Measurements from ENCODE around the gene CD79B.
A peak's percentile ranks its signal among the peaks of the same experiment; 100 is the strongest.

Gene CD79B

DNA sequence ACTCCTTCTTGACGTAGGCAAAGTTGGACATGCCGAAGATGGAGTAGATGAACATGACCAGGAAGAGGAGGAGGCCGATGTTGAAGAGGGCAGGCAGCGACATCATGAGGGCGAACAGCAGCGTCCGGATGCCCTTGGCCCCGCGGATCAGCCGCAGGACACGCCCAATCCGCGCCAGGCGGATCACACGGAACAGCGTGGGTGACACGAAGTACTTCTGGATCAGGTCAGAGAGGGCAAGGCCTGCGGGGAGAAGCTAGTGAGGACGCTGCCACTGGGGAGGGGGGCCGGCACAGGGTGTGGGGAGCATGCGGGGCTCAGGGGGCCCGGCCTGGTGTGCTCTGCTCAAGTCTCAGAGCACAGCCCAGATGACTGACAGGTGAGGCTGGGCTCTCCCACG is 9.6 kb upstream of the CD79B start:
- H3K27ac ChIP-seq (ENCODE audit: low read length), result no peak overlapping the region
- no peaks in the 10 kb centered on the region for H3K36me3 ChIP-seq (ENCODE audit: control insufficient read depth in 1 of 2, insufficient read depth in 2 of 2, low read length in 2 of 2)
- no peaks in the 10 kb centered on the region for H3K9me3 ChIP-seq (ENCODE audit: control insufficient read depth in 1 of 2, low read length in 2 of 2)
- no peaks in the 10 kb centered on the region for H3K4me1 ChIP-seq (ENCODE audit: control insufficient read depth in 1 of 2, insufficient read depth in 2 of 2, low read length in 2 of 2)
- H3K4me3 ChIP-seq (ENCODE audit: low read depth in 1 of 2, low read length in 2 of 2), result no peak overlapping the region
- H3K27me3 ChIP-seq (ENCODE audit: low read depth, low read length), result no peaks in the 10 kb centered on the region

DNA sequence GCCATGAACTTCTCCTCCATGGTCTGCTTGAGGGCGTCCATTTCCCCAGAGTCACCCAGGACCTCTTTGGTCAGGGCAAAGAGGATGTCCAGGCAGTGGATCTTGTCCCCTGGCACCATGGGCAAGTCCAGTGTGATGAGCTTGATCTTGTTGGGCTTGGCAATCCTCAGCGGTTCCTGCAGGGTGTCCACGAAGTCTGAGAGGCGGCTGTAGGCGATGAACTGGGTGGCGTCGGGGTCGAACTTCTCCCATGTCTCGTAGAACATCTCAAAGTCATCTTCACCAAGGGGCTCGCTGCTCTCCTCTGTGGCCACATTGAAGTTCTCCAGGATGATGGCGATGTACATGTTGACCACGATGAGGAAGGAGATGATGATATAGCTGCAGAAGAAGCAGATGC is 9.0 kb upstream of the CD79B start:
- no peak overlapping the region for H3K27ac ChIP-seq (ENCODE audit: low read length)
- H3K9me3 ChIP-seq (ENCODE audit: control insufficient read depth in 1 of 2, low read length in 2 of 2), result no peaks in the 10 kb centered on the region
- no peak overlapping the region for H3K4me3 ChIP-seq (ENCODE audit: low read depth in 1 of 2, low read length in 2 of 2)
- H3K36me3 ChIP-seq (ENCODE audit: control insufficient read depth in 1 of 2, insufficient read depth in 2 of 2, low read length in 2 of 2), result no peaks in the 10 kb centered on the region
- H3K4me1 ChIP-seq (ENCODE audit: control insufficient read depth in 1 of 2, insufficient read depth in 2 of 2, low read length in 2 of 2), result no peaks in the 10 kb centered on the region
- H3K27me3 ChIP-seq (ENCODE audit: low read depth, low read length), result no peaks in the 10 kb centered on the region

DNA sequence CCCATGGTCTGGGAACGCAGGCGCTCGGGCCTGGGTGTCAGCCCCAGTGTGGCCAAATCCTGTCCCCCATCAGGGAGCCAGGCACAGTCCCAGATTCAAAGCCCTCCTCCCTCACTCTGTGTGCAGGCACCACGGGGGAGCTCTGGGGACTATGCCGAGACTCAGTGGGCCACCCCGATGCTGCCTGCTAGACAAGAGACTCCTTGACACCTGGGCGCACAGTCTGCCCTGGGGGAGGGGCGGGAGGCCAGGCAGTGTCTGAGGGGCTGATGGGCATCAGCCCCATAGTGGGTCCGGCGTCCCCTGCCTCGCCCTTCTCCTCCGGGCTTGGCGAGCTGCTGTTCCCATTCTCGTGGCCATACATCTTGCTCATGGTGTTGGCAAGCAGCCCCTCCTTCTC is 8.5 kb upstream of the CD79B start:
- no peaks in the 10 kb centered on the region for H3K27me3 ChIP-seq (ENCODE audit: low read depth, low read length)
- no peaks in the 10 kb centered on the region for H3K9me3 ChIP-seq (ENCODE audit: control insufficient read depth in 1 of 2, low read length in 2 of 2)
- H3K36me3 ChIP-seq (ENCODE audit: control insufficient read depth in 1 of 2, insufficient read depth in 2 of 2, low read length in 2 of 2), result no peaks in the 10 kb centered on the region
- H3K4me3 ChIP-seq (ENCODE audit: low read depth in 1 of 2, low read length in 2 of 2), result no peak overlapping the region
- no peak overlapping the region for H3K27ac ChIP-seq (ENCODE audit: low read length)
- H3K4me1 ChIP-seq (ENCODE audit: control insufficient read depth in 1 of 2, insufficient read depth in 2 of 2, low read length in 2 of 2), result no peaks in the 10 kb centered on the region

DNA sequence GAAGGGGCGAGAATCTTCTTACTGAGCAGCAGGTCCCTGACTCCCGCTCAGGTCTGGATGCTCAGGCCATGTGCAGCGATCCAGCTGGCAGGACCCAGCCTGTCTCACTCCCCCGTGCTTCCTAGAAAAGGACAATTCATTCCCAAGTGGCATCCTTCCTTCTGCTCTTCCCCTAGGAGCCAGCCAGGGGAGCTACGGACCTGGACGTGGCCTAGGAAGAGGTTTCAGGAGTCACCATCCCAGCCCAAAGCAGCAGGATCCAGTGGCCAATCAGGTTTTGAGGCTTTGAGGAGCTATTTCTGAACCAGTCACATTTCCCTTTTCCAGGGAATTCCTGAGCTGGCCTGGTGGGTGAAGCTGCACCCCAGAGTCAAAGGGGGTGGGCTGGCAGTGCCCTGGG is 7.8 kb upstream of the CD79B start:
- Histone ChIP-seq H3K4me1 (ENCODE audit: control insufficient read depth in 1 of 2, insufficient read depth in 2 of 2, low read length in 2 of 2) (no peaks in the 10 kb centered on the region), H3K4me3 (ENCODE audit: low read depth in 1 of 2, low read length in 2 of 2) (no peak overlapping the region), H3K9me3 (ENCODE audit: control insufficient read depth in 1 of 2, low read length in 2 of 2) (no peaks in the 10 kb centered on the region), H3K27ac (ENCODE audit: low read length) (no peak overlapping the region), H3K36me3 (ENCODE audit: control insufficient read depth in 1 of 2, insufficient read depth in 2 of 2, low read length in 2 of 2) (no peaks in the 10 kb centered on the region), H3K27me3 (ENCODE audit: low read depth, low read length) (no peaks in the 10 kb centered on the region)

DNA sequence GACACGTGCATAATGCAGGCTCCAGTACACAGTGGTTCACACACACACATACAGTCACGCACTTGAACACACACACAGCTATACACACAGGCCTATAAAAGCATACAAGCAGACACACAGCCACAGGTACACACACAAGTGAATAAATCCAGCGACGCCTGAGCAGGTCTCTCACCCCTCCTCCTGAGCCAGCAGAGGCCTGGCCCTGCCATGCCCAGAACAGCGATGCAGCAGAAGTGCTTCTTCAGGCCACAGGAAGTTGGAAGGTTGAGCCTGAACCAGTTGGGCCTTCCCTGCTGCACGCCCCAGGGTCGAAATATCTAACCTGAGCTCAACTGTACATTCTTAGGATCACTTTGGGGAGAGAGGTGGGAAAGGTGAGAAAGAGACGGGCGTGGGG is 7.3 kb upstream of the CD79B start:
- no peaks in the 10 kb centered on the region for H3K4me1 ChIP-seq (ENCODE audit: control insufficient read depth in 1 of 2, insufficient read depth in 2 of 2, low read length in 2 of 2)
- H3K4me3 ChIP-seq (ENCODE audit: low read depth in 1 of 2, low read length in 2 of 2), result no peak overlapping the region
- no peaks in the 10 kb centered on the region for H3K27me3 ChIP-seq (ENCODE audit: low read depth, low read length)
- no peaks in the 10 kb centered on the region for H3K36me3 ChIP-seq (ENCODE audit: control insufficient read depth in 1 of 2, insufficient read depth in 2 of 2, low read length in 2 of 2)
- H3K27ac ChIP-seq (ENCODE audit: low read length), result no peak overlapping the region
- H3K9me3 ChIP-seq (ENCODE audit: control insufficient read depth in 1 of 2, low read length in 2 of 2), result no peaks in the 10 kb centered on the region

DNA sequence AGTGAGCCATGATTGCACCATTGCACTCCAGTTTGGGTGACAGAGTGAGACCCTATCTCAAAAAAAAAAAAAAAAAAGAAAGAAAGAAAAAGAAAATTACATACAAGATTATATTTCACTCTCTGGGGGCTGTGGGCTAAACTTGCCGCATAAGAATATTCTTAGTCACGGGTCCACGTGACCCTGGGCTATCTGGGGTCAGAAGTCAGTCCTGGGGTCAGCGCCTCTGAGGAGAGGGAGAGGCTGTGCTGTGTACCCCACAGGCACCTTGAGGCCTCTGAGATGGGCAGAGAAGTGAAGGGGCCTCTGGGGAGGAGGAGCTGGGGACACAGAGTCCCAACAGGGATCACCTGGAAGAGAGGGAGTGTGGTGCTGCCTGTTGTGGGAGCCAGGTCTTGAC is 5.8 kb upstream of the CD79B start:
- Histone ChIP-seq H3K9me3 (ENCODE audit: control insufficient read depth in 1 of 2, low read length in 2 of 2) (no peaks in the 10 kb centered on the region), H3K36me3 (ENCODE audit: control insufficient read depth in 1 of 2, insufficient read depth in 2 of 2, low read length in 2 of 2) (no peaks in the 10 kb centered on the region), H3K27ac (ENCODE audit: low read length) (no peak overlapping the region), H3K27me3 (ENCODE audit: low read depth, low read length) (no peaks in the 10 kb centered on the region), H3K4me1 (ENCODE audit: control insufficient read depth in 1 of 2, insufficient read depth in 2 of 2, low read length in 2 of 2) (no peaks in the 10 kb centered on the region), H3K4me3 (ENCODE audit: low read depth in 1 of 2, low read length in 2 of 2) (no peak overlapping the region)

DNA sequence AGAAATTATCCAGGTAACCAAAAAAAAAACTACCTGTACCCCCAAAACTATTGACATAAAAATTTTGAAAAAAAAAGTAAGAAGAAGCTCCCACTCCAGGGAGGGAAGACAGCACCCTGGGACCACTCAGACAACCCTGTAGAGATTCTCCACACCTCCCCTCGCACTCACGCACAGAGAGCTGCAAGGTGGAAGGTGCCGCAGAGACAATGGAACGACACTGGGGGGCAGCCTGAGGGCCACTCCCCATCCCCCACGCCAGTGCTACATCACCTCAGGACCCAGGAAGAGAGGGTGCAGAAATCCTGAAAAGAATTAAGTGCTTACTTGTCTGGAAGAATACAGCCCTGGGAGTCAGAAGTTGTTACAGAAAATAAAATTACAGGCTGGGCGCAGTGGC is 5.2 kb upstream of the CD79B start:
- Histone ChIP-seq H3K4me3 (ENCODE audit: low read depth in 1 of 2, low read length in 2 of 2) (no peak overlapping the region), H3K4me1 (ENCODE audit: control insufficient read depth in 1 of 2, insufficient read depth in 2 of 2, low read length in 2 of 2) (no peaks in the 10 kb centered on the region), H3K27me3 (ENCODE audit: low read depth, low read length) (no peaks in the 10 kb centered on the region), H3K9me3 (ENCODE audit: control insufficient read depth in 1 of 2, low read length in 2 of 2) (no peaks in the 10 kb centered on the region), H3K36me3 (ENCODE audit: control insufficient read depth in 1 of 2, insufficient read depth in 2 of 2, low read length in 2 of 2) (no peaks in the 10 kb centered on the region), H3K27ac (ENCODE audit: low read length) (no peak overlapping the region)

DNA sequence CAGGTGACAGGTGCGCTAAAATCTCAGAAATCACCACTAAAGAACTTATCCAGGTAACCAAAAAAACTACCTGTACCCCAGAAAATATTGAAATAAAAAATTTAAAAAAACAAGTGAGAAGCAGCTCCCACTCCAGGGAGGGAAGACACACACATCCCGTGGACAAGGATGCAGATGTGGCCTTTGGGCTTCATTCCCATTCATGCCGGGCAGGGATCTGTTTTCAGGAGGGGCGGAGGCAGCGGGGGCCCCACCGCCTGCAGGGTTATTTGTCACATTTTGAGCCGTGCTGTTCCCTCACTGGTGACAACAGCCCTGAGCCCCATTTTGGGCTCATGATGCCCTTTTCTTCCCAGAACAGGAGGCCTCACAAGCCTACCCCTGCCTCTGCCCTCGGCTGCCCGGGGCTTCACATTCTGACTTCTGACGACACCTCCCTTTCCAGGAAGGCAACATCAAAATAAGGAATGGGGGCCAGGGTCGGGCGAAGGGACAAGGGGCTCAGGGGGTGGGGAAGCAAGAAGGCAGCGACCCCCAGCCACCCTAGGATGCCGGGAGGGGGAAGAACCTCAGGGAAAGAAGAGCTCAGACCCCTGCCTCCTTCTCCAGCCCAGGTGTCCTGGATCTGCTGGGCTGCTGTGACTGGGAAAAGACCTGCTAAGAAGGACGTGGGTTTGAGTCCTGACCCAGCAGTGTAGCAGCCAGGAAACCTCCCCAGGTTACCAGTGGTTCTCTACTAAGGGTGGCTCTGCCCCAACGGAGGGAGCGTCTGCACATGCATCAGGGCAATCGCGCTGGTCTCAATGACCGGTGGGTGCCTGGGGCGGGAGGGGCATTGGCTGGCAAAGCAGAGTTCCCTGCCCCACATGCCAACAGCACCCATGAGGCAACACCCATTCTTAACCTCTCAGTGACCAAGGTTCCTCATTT is 2.3 kb upstream of the CD79B start:
- no peaks in the 10 kb centered on the region for H3K36me3 ChIP-seq (ENCODE audit: control insufficient read depth in 1 of 2, insufficient read depth in 2 of 2, low read length in 2 of 2)
- no peak overlapping the region for H3K27ac ChIP-seq (ENCODE audit: low read length)
- H3K9me3 ChIP-seq (ENCODE audit: control insufficient read depth in 1 of 2, low read length in 2 of 2), result no peaks in the 10 kb centered on the region
- no peak overlapping the region for H3K4me3 ChIP-seq (ENCODE audit: low read depth in 1 of 2, low read length in 2 of 2)
- H3K27me3 ChIP-seq (ENCODE audit: low read depth, low read length), result no peaks in the 10 kb centered on the region
- H3K4me1 ChIP-seq (ENCODE audit: control insufficient read depth in 1 of 2, insufficient read depth in 2 of 2, low read length in 2 of 2), result no peaks in the 10 kb centered on the region

DNA sequence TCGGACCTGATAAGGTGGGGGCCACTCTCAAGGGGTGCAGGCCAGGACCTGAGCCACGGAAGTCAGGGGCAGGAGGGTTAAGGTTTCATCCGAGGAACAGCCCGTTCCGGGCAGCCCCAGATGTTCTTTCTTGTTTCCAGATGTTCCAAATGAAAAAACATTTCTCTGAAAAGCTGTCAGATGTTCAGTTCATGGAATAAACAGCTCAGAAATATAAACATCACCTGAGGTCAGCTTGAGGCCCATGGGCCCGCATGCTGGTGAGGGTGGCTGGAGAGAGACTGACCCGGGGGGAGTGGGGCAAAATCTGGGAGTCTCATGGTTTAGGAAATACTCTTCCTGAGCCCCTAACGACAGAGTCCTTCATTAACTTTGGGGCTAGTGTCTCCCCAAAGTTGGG is 1.5 kb upstream of the CD79B start:
- Histone ChIP-seq H3K27ac (ENCODE audit: low read length) (no peak overlapping the region), H3K27me3 (ENCODE audit: low read depth, low read length) (no peaks in the 10 kb centered on the region), H3K4me3 (ENCODE audit: low read depth in 1 of 2, low read length in 2 of 2) (no peak overlapping the region), H3K36me3 (ENCODE audit: control insufficient read depth in 1 of 2, insufficient read depth in 2 of 2, low read length in 2 of 2) (no peaks in the 10 kb centered on the region), H3K4me1 (ENCODE audit: control insufficient read depth in 1 of 2, insufficient read depth in 2 of 2, low read length in 2 of 2) (no peaks in the 10 kb centered on the region), H3K9me3 (ENCODE audit: control insufficient read depth in 1 of 2, low read length in 2 of 2) (no peaks in the 10 kb centered on the region)

DNA sequence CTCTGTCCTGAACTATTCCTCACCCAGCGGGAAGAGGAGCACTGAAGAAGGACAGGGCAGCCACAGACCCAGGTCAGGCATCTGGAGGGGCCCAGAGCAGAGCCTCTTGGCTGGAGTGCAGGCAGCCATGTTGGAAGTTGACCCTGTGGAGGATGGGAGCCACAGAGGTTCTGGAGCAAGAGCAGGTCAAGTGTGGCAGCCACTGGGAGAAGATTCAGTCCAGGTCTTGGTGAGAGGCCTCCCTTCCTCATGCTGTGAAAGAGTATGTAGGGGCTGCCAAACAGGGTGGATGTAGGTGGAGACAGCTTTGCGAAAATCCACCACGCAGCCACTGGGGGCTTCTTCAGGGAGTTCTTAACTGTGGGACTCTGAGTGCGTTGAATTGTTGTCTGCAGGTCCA is 590 bp upstream of the CD79B start:
- no peaks in the 10 kb centered on the region for H3K4me1 ChIP-seq (ENCODE audit: control insufficient read depth in 1 of 2, insufficient read depth in 2 of 2, low read length in 2 of 2)
- no peaks in the 10 kb centered on the region for H3K36me3 ChIP-seq (ENCODE audit: control insufficient read depth in 1 of 2, insufficient read depth in 2 of 2, low read length in 2 of 2)
- H3K27ac ChIP-seq (ENCODE audit: low read length), result no peak overlapping the region
- H3K9me3 ChIP-seq (ENCODE audit: control insufficient read depth in 1 of 2, low read length in 2 of 2), result no peaks in the 10 kb centered on the region
- H3K27me3 ChIP-seq (ENCODE audit: low read depth, low read length), result no peaks in the 10 kb centered on the region
- H3K4me3 ChIP-seq (ENCODE audit: low read depth in 1 of 2, low read length in 2 of 2), result no peak overlapping the region

DNA sequence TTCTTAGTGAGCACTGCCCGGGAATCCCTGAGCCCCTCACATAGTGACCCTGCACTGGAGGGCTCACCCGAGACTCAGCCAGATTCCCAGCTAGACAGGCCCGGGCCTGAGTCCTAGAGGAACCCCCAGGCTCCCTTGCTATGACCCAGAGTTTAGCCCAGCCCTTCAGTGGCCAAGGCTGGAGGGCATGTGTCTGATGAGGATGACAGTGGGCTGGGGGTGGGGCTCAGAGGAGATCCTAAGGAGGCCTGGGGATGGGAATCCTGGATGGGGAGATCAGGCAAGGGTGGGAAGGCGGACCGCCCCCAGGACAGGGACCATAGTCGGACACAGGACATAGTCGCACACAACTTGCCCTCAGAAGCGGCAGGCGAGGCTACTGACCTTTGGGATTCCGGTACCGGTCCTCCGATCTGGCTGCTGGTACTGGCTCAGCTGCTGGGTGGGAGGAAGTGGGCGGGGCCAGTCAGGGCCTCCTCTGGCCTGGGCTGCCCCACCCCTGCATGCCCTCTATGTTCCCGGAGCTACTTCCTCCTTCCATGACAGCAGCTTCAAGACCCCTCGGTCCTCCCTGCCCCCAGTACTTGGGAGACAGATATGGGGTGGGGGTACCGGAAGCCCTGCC is 1.1 kb downstream of the CD79B start:
- Histone ChIP-seq H3K36me3 (ENCODE audit: control insufficient read depth in 1 of 2, insufficient read depth in 2 of 2, low read length in 2 of 2) (no peaks in the 10 kb centered on the region), H3K4me3 (ENCODE audit: low read depth in 1 of 2, low read length in 2 of 2) (peak overlapping the region in 1 of 2 donors; percentile 33), H3K9me3 (ENCODE audit: control insufficient read depth in 1 of 2, low read length in 2 of 2) (no peaks in the 10 kb centered on the region), H3K4me1 (ENCODE audit: control insufficient read depth in 1 of 2, insufficient read depth in 2 of 2, low read length in 2 of 2) (no peaks in the 10 kb centered on the region), H3K27ac (ENCODE audit: low read length) (no peak overlapping the region), H3K27me3 (ENCODE audit: low read depth, low read length) (no peaks in the 10 kb centered on the region)

Measured in muscle layer of duodenum (tissue), 2 donors.